ENCODE measurements around the gene SUFU.

Gene SUFU

GRCh38 chr10:102598243-102598642 lies 94.5 kb downstream of the SUFU start:
- no peak for DNase-seq

GRCh38 chr10:102599565-102600327 lies 96.0 kb downstream of the SUFU start:
- DNase-seq: no peak

GRCh38 chr10:102600816-102601215 lies 97.0 kb downstream of the SUFU start:
- DNase-seq: no peak

- DNase-seq: no peak
These were observed 97.9 kb downstream of the SUFU start for GRCh38 chr10:102601639-102602038.

GRCh38 chr10:102602272-102603045 lies 98.7 kb downstream of the SUFU start:
- no peak for DNase-seq

- DNase-seq: no peak
These were observed 100.2 kb downstream of the SUFU start for GRCh38 chr10:102603946-102604345.

GRCh38 chr10:102604439-102604841 lies 100.7 kb downstream of the SUFU start:
- no peak for DNase-seq

- DNase-seq: no peak
These were observed 101.9 kb downstream of the SUFU start for GRCh38 chr10:102605712-102606111.

GRCh38 chr10:102608487-102608886 lies 104.7 kb downstream of the SUFU start:
- DNase-seq: no peak

GRCh38 chr10:102610441-102610887 lies 106.7 kb downstream of the SUFU start:
- no peak for DNase-seq

GRCh38 chr10:102611514-102612087 lies 107.8 kb downstream of the SUFU start:
- DNase-seq: no peak

GRCh38 chr10:102612964-102613275 lies 109.1 kb downstream of the SUFU start:
- no peak for DNase-seq

- no peak for DNase-seq
These were observed 109.5 kb downstream of the SUFU start for GRCh38 chr10:102613286-102613685.

GRCh38 chr10:102613785-102614184 lies 110.0 kb downstream of the SUFU start:
- DNase-seq: no peak

- DNase-seq: no peak
These were observed 111.1 kb downstream of the SUFU start for GRCh38 chr10:102614888-102615287.

GRCh38 chr10:102615361-102615760 lies 111.6 kb downstream of the SUFU start:
- peak; percentile 8 for DNase-seq

GRCh38 chr10:102616066-102616770 lies 112.4 kb downstream of the SUFU start:
- DNase-seq: no peak

GRCh38 chr10:102617041-102617440 lies 113.3 kb downstream of the SUFU start:
- DNase-seq: no peak

GRCh38 chr10:102617816-102618215 lies 114.0 kb downstream of the SUFU start:
- no peak for DNase-seq

GRCh38 chr10:102619281-102619981 lies 115.7 kb downstream of the SUFU start:
- no peak for DNase-seq

GRCh38 chr10:102620138-102620590 lies 116.4 kb downstream of the SUFU start:
- DNase-seq: no peak

GRCh38 chr10:102620591-102621442 lies 117.0 kb downstream of the SUFU start:
- DNase-seq: no peak

Measured in NCI-H146 (cell line).